Activated CD8-positive, alpha-beta memory T cell treated with anti-CD3 and anti-CD28 coated beads, Interleukin-2, amount 50 U/mL, for 4 hours (primary cell): ENCODE data around the gene TMEM212.
"Not testable (repeated sequence)": the region's sequence is repeated elsewhere in the genome, so short reads cannot be mapped to it uniquely, and the experiment has no call there.

Experiments
- DNase-seq: peaks from one replicate; pipeline ENCODE4 v3.0.0-alpha.2; 2020

TMEM212 gene

GRCh38 chr3:171836855-171837254 lies 6.3 kb upstream of the TMEM212 start:
- no peak for DNase-seq

GRCh38 chr3:171837698-171838097 lies 5.5 kb upstream of the TMEM212 start:
- no peak for DNase-seq

- DNase-seq, result no peak
Observed at GRCh38 chr3:171838218-171838720, 4.9 kb upstream of the TMEM212 start.

GRCh38 chr3:171839270-171839669 lies 3.9 kb upstream of the TMEM212 start:
- DNase-seq, result no peak

- DNase-seq, result no peak
Observed at GRCh38 chr3:171840445-171840810, 2.7 kb upstream of the TMEM212 start.

GRCh38 chr3:171840811-171841619 lies 2.1 kb upstream of the TMEM212 start:
- DNase-seq, result no peak

GRCh38 chr3:171841620-171842000 lies 1.5 kb upstream of the TMEM212 start:
- DNase-seq, result no peak

GRCh38 chr3:171844873-171845272 lies 1.7 kb downstream of the TMEM212 start:
- no peak for DNase-seq

GRCh38 chr3:171845481-171846284 lies 2.5 kb downstream of the TMEM212 start:
- no peak for DNase-seq

- DNase-seq, result no peak
Observed at GRCh38 chr3:171846597-171846996, 3.4 kb downstream of the TMEM212 start.

- no peak for DNase-seq
Observed at GRCh38 chr3:171847133-171847532, 4.0 kb downstream of the TMEM212 start.

- DNase-seq, result no peak
Observed at GRCh38 chr3:171847595-171848259, 4.6 kb downstream of the TMEM212 start.

GRCh38 chr3:171849617-171850319 lies 6.6 kb downstream of the TMEM212 start:
- DNase-seq, result no peak

- DNase-seq, result no peak
Observed at GRCh38 chr3:171850320-171850959, 7.3 kb downstream of the TMEM212 start.

GRCh38 chr3:171850960-171851659 lies 8.0 kb downstream of the TMEM212 start:
- DNase-seq, result no peak

GRCh38 chr3:171851660-171852058 lies 8.5 kb downstream of the TMEM212 start:
- DNase-seq, result no peak

GRCh38 chr3:171854649-171855305 lies 11.6 kb downstream of the TMEM212 start:
- no peak for DNase-seq

- not testable (repeated sequence) for DNase-seq
Observed at GRCh38 chr3:171858770-171859169, 15.6 kb downstream of the TMEM212 start.

- no peak for DNase-seq
Observed at GRCh38 chr3:171860830-171861535, 17.8 kb downstream of the TMEM212 start.

- no peak for DNase-seq
Observed at GRCh38 chr3:171862392-171862791, 19.2 kb downstream of the TMEM212 start.
